Measurements from ENCODE around the gene COL4A2.

The COL4A2 gene

DNA sequence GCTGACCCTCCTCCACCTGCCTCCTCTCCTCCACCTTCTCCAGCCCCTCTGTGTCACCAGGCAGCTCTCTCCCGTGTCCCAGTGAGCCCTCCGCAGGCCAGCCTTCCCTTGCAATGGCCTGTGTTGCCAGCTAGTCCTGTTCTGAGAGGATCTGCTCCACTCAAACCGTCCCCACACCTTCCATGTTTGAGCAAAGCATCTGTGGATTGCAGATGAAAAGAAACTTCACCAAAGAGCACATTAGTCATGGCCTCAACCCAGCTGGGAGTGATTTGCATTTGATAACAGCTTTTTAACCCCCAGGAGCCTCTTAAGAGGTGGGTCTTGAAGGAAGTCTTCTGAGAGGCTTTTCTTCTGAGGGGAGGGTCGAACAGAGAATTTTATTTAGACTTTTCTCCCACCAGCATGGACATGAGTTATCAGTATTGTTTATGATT, 72.8 kb downstream of the COL4A2 start:
- no peak for DNase-seq (ENCODE audit: low spot score)

DNA sequence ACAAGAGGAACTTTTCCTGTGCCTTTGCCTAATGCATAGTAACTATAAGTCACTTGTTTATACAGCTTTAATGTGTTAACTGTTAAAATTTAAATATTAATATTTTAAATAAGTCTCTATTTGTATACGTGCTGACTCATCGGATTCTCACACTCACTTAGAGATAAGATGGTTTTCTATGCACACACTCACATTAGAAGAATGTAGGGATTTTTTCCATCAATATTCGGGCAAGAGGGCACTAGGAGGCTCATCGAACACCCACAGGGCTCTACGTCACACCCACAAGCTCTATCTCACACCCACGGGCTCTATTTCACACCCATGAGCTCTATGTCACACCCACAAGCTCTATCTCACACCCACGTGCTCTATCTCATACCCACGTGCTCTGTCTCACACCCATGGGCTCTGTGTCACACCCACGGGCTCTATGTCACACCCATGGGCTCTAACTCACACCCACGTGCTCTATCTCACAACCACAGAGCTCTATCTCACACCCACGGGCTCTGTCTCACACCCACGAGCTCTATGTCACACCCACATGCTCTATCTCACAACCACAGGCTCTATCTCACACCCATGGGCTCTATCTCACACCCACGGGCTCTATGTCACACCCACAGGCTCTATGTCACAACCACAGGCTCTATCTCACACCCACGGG, 73.4 kb downstream of the COL4A2 start:
- DNase-seq (ENCODE audit: low spot score) = no peak

DNA sequence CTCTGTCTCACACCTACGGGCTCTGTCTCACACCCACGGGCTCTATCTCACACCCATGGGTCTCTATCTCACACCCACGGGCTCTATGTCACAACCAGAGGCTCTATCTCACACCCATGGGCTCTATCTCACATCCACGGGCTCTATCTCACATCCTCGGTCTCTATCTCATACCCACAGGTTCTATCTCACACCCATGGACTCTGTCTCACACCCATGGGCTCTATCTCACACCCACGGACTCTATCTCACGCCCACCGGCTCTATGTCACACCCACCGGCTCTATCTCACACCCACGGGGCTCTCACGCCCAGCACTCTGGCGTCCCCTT, 73.9 kb downstream of the COL4A2 start:
- no peak for DNase-seq (ENCODE audit: low spot score)

DNA sequence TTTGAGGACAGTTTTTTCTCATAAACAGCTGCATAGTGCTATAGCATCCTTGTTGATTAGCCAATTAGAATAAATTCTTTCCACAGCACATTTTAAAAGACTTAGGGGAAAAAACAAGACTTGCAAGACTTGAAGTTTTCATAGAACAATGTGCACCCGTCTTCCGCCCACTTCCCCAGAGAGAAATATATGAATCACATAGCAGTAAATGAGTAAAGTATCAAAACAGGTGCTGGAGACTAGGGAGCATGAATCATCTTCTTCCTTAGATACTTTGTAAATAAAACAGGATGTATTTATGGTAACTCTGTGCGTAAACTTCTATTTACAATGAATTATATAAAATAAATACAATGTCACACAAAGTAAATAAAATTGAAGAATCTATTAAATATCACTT, 75.1 kb downstream of the COL4A2 start:
- DNase-seq (ENCODE audit: low spot score) = no peak

DNA sequence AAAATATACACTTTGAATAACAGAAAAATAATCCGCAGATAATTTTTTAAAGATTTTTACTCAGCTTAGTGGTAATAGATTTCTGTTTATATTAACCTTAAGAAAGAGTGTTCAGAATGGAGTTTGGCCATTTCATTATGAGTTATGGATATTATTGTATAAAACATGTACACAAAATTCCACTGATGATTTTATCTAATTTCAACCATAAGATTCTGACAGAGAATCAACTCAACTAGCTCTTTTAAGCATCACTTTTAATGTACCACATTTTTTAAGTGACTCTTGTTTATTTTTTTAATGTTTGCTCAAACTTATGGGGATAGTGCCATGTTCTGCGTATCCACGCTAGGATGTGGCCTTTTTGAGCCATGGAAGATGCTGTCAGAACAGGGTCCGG, 75.7 kb downstream of the COL4A2 start:
- DNase-seq (ENCODE audit: low spot score) = no peak

DNA sequence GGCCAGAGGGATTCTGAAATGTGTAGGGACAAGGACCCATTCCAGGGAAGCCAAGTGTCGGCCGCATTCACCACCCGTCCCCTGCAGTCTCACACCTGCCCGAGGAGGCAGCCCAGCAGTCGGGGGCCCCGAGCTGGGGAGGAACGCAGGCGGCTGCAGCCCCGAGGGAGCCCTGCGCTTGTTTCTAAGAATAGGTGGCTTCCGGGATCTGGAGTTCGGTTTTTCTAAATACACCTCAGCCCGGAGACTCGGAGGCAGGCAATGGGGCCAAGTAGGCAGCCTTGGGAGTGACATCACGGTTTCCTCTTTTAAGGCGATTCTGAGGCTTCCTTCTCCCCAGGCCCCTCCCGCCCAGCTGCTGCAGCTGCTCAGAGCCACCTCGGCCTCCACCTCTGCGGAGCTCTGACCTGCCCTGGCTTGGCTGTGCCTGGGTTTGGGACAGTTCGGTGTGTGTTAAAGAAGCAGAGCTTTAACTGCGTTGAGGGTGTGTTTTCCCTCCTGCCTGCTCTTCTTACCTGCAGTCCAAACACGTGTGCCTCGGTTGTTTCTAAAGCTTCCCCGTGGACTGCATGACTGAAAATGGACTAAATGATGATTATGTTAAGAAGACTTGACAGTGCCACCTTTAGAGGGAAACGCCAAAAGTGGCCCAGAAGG, 80.5 kb downstream of the COL4A2 start:
- DNase-seq (ENCODE audit: low spot score) = no peak

DNA sequence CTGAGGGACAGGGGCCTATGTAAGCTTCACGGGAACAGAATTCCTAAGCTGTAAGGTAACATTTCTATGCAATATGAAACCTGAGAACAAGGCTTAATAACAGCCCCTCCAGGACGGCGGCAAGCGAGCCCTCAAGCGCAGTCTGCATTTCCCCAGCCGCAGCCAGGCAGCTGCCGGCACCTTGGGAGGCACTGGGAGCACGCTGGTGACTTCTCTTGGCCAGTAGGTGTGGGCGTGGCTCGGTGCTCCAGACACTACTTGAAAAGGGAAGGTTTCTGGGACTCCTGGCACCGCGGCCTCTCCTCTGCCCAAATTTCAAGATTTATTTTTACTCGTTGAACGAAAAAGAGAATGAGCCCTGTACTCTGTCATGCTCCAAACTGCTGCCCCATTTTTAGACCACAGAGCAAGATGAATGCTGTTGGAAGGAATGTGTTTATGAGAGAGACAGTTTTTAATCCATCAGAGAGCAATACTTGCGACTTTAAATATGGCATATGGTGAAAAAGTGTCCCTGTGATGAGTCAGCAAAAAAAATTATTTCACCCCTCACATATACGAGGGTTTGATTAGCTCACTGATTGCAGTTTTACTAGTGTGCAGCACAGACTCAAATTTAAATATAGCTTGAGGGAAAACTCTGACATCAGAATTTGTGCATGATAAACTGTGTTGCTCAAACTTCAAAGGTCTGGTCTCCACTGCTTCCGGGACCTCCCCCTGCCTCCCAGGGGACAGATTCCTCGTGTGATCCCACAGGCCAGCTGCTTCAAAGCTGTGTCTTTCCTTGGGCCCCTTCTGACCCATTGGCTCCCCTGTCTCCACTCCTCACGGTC, 81.2 kb downstream of the COL4A2 start:
- DNase-seq (ENCODE audit: low spot score) = no peak

DNA sequence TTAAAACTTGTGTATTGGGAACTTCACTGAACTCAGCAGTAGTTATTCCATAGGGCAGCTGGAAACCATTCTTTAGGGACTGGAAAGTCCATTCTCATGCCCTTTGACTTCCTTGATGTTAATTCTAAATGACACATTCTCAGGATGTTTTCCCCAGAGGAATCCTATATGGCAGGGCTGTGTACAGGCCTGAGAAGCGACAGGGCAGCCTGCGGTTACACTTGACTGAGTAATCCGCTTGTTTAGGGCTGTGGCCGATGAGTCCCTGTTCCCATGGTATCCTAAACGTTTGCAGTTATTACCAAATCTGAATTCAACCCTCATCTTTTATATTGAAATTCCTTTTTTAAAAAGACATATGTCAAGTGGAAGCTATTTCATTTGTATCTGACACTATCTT, 83.5 kb downstream of the COL4A2 start:
- DNase-seq (ENCODE audit: low spot score) = no peak

DNA sequence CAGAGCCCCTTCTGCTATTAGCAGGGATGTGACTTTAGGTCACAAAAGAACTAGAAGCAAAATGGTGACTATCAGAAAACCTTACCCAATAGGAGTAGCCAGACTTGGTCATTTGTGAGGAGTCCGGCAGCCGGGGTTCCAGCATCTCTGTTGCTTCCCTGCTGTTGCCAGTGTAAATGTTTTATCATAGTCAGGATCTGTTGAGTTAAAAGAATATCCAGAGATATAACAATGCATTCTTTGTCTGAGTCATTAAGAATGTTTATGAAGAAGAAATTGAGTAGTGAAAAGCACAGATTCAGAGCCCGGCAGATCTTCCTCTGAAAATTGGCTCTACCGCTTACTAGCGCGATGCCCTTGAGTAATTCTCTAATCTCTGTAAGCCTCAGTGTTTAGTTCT, 84.2 kb downstream of the COL4A2 start:
- no peak for DNase-seq (ENCODE audit: low spot score)

DNA sequence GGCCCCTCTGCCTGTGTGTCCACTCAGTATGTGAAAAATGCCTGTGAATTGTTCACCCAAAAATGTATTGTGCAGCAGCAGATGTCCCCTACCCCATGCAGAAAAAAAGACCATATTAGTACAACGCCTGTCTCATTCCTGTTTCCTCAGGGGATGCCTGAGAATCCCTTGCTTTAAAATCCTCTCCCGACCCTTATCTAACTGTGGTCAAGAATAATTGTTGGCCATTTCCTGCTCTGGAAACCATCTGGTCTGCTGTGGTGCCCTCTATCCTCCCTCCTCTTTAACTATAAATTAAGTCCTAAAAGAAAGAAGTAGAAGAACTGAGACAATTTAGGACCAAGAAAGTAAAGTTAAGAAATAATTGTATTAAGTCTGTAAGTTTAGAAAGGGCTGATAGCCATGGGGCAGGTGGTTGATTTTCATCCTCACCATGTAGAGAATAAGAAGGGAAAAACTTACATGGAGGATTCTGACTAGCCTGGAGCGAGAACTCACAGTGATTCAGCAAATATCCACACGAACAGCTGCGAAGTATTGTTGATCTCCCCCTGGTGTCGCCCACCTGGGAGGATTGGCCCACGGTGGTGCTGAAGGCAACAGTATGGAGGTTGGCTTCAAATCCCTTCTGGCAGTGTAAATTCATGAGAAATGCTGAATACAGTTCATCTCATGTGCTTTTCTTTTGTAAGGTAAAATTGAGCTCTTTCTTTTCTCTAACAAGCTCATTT, 85.6 kb downstream of the COL4A2 start:
- no peak for DNase-seq (ENCODE audit: low spot score)

DNA sequence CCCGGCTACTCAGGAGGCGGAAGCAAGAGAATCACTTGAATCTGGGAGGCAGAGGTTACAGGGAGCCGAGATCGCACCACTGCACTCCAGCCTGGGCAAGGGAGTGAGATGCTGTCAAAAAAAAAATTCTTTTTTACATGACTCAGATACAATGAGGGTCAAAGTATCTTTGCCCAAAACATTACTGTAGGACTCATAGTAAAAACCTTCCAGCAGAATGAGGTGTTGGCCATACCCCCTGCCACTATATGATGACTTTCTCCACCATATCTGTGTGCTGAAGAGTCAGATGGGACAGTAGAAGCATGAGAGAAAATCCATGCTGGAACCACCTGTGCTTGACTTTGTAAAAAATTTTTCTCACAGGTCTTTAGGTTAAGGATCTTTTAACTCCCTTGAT, 86.7 kb downstream of the COL4A2 start:
- no peak for DNase-seq (ENCODE audit: low spot score)

DNA sequence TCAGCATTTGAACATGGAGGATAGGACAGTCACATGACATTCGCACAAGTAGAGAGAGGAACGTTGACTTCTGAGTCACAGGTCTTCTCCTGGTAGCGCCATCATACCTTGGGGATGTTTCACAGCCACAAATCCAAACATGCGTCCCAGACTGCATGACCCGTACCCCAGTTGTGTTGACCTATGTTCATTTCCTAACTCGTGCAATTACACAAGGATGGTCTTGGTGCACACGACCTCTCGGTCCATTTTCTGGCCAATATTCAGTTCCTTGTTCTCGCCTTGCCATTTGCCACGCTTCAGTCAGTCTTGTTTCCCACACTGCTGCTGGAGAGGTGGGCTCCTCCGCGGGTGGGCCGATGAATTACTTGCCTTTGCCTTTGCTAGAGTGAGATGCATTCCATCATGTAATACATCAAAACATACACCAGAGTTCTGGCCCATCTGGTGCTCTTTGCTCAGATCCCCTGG, 87.3 kb downstream of the COL4A2 start:
- no peak for DNase-seq (ENCODE audit: low spot score)

DNA sequence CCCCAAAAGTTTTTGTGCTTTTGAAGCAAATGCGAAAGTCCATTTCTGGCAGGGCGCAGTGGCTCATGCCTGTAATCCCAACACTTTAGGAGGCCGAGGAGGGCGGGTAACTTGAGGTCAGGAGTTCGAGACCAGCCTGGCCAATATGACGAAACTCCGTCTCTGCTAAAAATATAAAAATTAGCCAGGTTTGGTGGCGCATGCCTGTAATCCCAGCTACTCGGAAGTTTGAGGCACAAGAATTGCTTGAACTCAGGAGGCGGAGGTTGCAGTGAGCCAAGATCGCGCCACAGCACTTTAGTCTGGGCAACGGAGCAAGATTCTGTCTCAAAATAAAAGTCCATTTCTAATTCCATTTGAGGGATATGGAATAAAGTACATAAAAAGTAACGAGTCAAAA, 88.5 kb downstream of the COL4A2 start:
- DNase-seq (ENCODE audit: low spot score) = peak; percentile 22

DNA sequence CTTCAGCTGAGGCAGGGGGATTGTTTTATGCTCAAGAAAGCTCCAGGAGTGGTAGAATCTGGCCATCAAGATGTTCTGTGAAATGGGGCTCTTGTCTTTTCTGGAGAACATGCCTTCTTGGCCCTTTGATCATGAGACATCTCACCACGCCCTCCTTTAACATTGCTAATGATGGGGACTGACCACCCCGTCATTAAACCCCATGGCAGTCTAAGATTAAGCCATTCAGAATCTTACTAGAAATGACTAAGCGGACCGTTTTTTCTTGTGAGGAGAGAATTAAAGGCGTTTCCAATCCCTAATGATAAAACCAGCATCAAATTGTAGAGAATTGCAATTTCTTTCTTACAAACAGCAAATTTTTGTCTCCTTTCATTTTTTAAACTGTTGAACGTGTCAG, 89.4 kb downstream of the COL4A2 start:
- no peak for DNase-seq (ENCODE audit: low spot score)

DNA sequence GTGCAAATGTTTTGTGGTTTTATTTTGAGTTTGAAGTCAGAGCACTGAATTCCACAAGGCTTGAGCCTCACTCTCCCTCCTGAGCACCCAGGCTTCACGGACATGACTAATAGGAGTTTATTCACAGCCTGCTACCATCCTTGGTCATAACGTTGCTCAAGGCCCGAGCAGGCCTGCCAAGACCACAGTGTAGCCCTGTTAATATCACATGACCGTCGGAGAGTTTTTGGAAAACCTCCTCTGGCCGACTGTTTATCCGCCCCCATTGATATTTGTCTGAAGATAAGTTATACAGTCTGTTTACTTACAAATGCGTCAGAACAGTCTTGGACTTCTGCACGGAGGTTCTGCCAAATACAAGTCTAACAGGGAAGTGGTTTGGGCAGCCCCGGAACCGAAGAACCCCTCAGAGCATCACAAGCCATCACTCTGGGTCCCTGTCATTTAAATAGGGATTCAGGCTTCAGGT, 89.9 kb downstream of the COL4A2 start:
- no peak for DNase-seq (ENCODE audit: low spot score)

DNA sequence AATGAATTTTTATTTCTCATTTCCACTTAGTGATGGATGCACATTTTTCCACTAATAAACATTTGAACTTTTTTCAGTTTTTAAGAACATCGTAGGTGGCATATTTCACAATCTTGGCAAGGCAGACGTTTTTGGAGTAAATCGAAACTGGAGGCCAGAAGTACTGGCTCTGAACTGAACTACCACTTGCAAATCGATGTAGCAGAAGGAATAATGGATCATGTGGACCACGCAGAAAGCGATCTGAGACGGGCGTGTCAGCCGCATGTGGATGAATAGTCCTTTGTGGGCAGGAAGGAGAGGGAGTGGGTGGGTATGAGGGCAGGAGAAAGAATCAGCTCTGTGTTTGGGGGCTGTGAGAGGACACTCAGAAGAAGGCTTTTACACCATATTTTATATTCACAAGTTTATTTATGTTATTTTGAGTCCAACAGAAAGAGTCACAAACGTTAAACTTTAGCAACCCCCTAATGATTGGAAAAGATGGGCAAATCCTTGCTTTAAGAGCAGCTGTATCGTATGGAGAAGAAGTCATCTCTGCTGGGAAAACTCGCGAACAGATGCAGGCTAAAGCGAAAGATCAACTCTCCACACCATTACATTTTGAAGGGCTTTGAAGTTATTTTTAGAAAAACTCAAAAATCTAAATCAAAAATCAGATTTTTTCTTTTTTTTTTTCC, 90.5 kb downstream of the COL4A2 start:
- DNase-seq (ENCODE audit: low spot score) = no peak

DNA sequence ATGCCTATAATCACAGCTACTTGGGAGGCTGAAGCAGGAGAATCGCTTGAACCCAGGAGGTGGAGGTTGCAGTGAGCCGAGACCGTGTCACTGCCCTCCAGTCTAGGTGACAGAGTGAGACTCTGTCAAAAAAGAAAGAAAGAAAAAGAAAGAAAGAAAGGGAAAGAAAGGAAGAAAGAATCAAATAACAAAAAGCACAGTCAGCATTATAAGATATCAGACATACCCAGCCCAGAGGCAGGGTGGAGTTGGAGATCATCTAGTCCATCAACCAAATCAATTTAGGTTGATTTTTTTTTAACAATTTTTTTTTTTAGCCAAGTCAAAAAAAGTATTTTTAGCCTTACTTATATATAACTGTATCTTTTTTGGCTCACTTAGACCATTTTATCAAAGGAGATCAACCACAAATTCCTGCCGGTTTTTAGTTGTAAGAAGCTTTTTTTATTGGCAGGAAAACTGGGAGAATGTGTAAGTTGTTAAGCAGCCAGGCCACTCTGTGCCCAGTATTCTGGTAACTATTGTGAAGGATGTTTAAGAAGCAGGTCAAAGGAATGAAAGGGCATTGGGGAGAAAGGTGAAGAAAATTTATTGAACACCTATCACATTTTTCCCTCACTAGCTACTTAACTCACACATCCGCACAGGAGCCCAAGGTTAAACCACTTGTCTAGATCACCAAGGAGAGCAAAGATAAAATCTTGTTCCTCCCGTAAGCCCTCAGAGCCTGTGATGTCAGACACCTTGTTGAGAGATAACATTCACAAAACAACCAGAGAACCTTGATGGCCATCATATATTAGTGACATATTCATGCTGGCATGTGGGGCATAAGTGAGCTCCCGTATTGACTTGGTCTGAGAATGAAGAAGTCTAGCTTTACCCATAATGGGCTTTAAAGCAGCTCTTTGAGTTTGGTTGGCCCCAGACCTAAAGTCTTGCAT, 91.8 kb downstream of the COL4A2 start:
- DNase-seq (ENCODE audit: low spot score) = no peak

DNA sequence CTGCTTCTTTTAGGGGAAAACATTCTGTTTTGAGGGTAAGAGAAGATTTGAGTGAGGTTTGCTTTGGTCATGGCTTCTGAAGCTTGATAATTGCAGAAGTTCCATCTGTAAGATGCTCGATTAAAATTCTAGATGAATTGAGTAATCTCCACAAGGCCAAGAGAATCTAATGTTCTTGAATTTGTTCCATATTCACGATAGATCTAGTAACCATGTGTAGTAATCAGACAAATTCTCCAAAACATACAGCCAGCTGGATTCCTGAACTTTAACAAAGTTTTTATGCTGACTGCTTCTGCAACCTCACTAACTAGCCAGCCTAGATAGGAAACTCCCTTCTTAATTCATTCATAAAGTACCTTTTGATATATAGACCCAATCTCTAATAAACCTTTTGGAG, 92.7 kb downstream of the COL4A2 start:
- no peak for DNase-seq (ENCODE audit: low spot score)

DNA sequence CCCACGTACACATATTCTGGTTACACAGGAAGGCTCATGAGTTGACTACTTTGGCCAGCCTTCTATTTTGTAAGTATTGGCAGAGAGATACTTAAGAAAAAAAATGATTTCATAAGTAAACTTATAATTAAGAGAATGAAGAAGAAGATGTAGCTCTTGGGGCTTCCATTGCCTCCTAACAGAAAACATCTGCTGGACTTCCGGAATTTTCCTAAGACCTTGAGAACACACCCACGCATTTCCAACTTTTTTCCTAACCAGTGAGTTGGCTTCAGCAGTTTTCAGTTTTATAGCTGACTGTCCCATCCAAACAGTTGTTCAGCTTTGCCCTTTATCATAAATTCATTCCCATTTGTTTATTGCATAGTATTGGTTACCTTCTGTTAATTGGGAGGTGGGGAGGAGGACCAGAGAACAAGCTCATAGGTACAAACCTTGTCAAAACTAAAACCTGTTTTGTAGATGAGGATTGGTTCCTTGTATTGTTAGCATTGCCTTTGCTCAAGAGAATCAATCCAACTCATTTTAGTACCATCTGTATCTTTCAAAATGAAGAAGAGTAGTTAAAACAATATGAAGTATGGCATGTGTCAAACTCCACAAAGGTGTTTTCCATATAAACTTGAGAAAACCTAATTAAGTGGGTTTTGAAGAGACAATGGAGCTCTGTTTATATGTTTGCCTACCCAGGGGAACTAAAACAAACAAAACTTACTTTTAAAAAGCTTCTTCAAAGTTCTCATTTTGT, 93.9 kb downstream of the COL4A2 start:
- DNase-seq (ENCODE audit: low spot score) = no peak
